IMR-90 (cell line): ENCODE measurements around the gene ANKRD6.

Experiments used
- CHD1 ChIP-seq: IDR thresholded peaks from 2 replicates; pipeline ENCODE4 v1.6.1; 2012; ENCODE audit warnings: low read depth, low read length, improper control_type of control experiment
- FOS ChIP-seq: fragments of 150-350 bp; IDR thresholded peaks from 2 replicates; pipeline ENCODE4 v1.6.1; 2016; ENCODE audit warnings: low read depth, low read length
- MAFK ChIP-seq: IDR thresholded peaks from 2 replicates; pipeline ENCODE4 v1.6.1; 2012; ENCODE audit warnings: low read depth, low read length, improper control_type of control experiment
- MAZ ChIP-seq: IDR thresholded peaks from 2 replicates; pipeline ENCODE4 v1.6.1; 2012; ENCODE audit warnings: low read depth, mild to moderate bottlenecking, low read length, improper control_type of control experiment, moderate library complexity, borderline replicate concordance
- POLR2A ChIP-seq: IDR thresholded peaks from 2 replicates; pipeline ENCODE4 v1.6.1; 2012; ENCODE audit warnings: mild to moderate bottlenecking, low read depth, low read length
- RAD21 ChIP-seq: IDR thresholded peaks from 2 replicates; pipeline ENCODE4 v1.6.1; 2012; ENCODE audit warnings: low read length, improper control_type of control experiment
- RFX5 ChIP-seq: IDR thresholded peaks from 2 replicates; pipeline ENCODE4 v1.8.0; 2012; ENCODE audit warnings: low read depth, mild to moderate bottlenecking, low read length, moderate library complexity
- SMC3 ChIP-seq: fragments of 150-350 bp; IDR thresholded peaks from 2 replicates; pipeline ENCODE4 v1.6.1; 2016; ENCODE audit warnings: low read depth, mild to moderate bottlenecking, antibody characterized with exemption, low read length, moderate library complexity
- TF ChIP-seq, protein P1 (sequence below): conservative IDR thresholded peaks from 2 replicates; pipeline ENCODE4 v1.5.1; 2012; ENCODE audit warnings: mild to moderate bottlenecking, low read depth, low read length, improper control_type of control experiment
- TF ChIP-seq, protein P2 (sequence below): fragments of 150-350 bp; IDR thresholded peaks from 2 replicates; pipeline ENCODE4 v1.6.1; 2017; ENCODE audit warnings: mild to moderate bottlenecking, antibody characterized with exemption, low read length, low read depth

DNA sequence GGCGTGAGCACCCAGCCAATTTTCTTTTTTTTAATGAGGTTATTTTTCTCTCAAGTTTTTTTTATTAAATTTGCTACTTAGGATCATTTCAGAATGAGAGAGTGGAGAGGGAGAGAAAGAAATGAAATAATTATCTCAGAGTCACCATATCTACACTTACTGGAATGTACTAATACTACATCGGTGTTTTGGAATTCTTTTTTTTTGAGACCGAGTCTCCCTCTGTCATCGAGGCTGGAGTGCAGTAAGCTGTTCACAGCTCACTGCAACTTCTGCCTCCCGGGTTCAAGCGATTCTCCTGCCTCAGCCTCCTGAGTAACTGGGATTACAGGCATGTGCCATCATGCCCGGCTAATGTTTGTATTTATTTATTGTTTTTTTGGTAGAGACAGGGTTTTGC lies 27.8 kb downstream of the ANKRD6 start:
- TF ChIP-seq SMC3 = no peak
- TF ChIP-seq, protein P1, sequence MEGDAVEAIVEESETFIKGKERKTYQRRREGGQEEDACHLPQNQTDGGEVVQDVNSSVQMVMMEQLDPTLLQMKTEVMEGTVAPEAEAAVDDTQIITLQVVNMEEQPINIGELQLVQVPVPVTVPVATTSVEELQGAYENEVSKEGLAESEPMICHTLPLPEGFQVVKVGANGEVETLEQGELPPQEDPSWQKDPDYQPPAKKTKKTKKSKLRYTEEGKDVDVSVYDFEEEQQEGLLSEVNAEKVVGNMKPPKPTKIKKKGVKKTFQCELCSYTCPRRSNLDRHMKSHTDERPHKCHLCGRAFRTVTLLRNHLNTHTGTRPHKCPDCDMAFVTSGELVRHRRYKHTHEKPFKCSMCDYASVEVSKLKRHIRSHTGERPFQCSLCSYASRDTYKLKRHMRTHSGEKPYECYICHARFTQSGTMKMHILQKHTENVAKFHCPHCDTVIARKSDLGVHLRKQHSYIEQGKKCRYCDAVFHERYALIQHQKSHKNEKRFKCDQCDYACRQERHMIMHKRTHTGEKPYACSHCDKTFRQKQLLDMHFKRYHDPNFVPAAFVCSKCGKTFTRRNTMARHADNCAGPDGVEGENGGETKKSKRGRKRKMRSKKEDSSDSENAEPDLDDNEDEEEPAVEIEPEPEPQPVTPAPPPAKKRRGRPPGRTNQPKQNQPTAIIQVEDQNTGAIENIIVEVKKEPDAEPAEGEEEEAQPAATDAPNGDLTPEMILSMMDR = no peak
- no peak for TF ChIP-seq RAD21
- TF ChIP-seq POLR2A = no peak
- no peak for TF ChIP-seq RFX5
- no peak for TF ChIP-seq FOS
- TF ChIP-seq CHD1 = no peak
- TF ChIP-seq, protein P2, sequence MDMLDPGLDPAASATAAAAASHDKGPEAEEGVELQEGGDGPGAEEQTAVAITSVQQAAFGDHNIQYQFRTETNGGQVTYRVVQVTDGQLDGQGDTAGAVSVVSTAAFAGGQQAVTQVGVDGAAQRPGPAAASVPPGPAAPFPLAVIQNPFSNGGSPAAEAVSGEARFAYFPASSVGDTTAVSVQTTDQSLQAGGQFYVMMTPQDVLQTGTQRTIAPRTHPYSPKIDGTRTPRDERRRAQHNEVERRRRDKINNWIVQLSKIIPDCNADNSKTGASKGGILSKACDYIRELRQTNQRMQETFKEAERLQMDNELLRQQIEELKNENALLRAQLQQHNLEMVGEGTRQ = no peak
- TF ChIP-seq MAFK = no peak
- TF ChIP-seq MAZ = no peak
